GM18870 (cell line): ENCODE measurements around the gene ARHGEF10L.

Source experiments
- ATAC-seq: cut with Tn5 transposase; IDR thresholded peaks from one replicate; pipeline ENCODE4 v1.9.1; 2021; ENCODE audit warnings: moderate library complexity; ENCODE audit not compliant: unreplicated experiment

Gene ARHGEF10L

GRCh38 chr1:17546946-17547670 lies 7.6 kb downstream of the ARHGEF10L start:
- ATAC-seq = no peak

- ATAC-seq = no peak
These were observed 9.9 kb downstream of the ARHGEF10L start for GRCh38 chr1:17549384-17549783.

- ATAC-seq = no peak
These were observed 11.5 kb downstream of the ARHGEF10L start for GRCh38 chr1:17550729-17551584.

GRCh38 chr1:17551755-17552234 lies 12.3 kb downstream of the ARHGEF10L start:
- no peak for ATAC-seq

GRCh38 chr1:17553975-17554700 lies 14.6 kb downstream of the ARHGEF10L start:
- no peak for ATAC-seq

- no peak for ATAC-seq
These were observed 15.5 kb downstream of the ARHGEF10L start for GRCh38 chr1:17554954-17555353.

GRCh38 chr1:17557986-17558385 lies 18.5 kb downstream of the ARHGEF10L start:
- no peak for ATAC-seq

GRCh38 chr1:17558541-17558940 lies 19.0 kb downstream of the ARHGEF10L start:
- no peak for ATAC-seq

- no peak for ATAC-seq
These were observed 19.6 kb downstream of the ARHGEF10L start for GRCh38 chr1:17558954-17559614.

GRCh38 chr1:17559615-17560419 lies 20.3 kb downstream of the ARHGEF10L start:
- ATAC-seq = no peak

GRCh38 chr1:17561247-17561548 lies 21.7 kb downstream of the ARHGEF10L start:
- ATAC-seq = no peak

GRCh38 chr1:17561561-17561985 lies 22.1 kb downstream of the ARHGEF10L start:
- no peak for ATAC-seq

GRCh38 chr1:17562375-17562774 lies 22.9 kb downstream of the ARHGEF10L start:
- no peak for ATAC-seq

GRCh38 chr1:17563494-17564281 lies 24.2 kb downstream of the ARHGEF10L start:
- ATAC-seq = no peak

- no peak for ATAC-seq
These were observed 25.2 kb downstream of the ARHGEF10L start for GRCh38 chr1:17564458-17565393.

- no peak for ATAC-seq
These were observed 26.2 kb downstream of the ARHGEF10L start for GRCh38 chr1:17565461-17566252.

GRCh38 chr1:17566417-17566816 lies 26.9 kb downstream of the ARHGEF10L start:
- ATAC-seq = no peak
